ENCODE measurements around the gene DRC1. TPM values are rescaled to one million over a fixed set of nuclear protein-coding genes. Genes with fewer than 3 reads are reported as not detected.
A peak's percentile ranks its signal among the peaks of the same experiment; 100 is the strongest.
"Not testable (repeated sequence)": the region's sequence is repeated elsewhere in the genome, so short reads cannot be mapped to it uniquely, and the experiment has no call there.

Gene DRC1
- total RNA-seq = 10 to 100 TPM; 12.2 to 18.4 TPM
- polyA plus RNA-seq = 1 to 10 TPM; 2.5 to 5.4 TPM
- long read RNA-seq, donor 1 = 0 reads
- long read RNA-seq, donor 2 = 0 reads
- long read RNA-seq, donor 3 = 0 reads
- long read RNA-seq, donor 4 = 0 reads
- long read RNA-seq, donor 5, partial matches to known transcripts = 0 of 1 reads
- long read RNA-seq, donor 5, other reads (novel, unspliced or antisense) = 0 of 1 reads

GRCh38 chr2:26401739-26402541 lies at the start of gene DRC1:
TSS of gene DRC1 (plus strand) at chr2:26401920. CDS start at chr2:26401990, 70 bp downstream.
- Histone ChIP-seq H3K27ac (ENCODE audit: low read depth in 1 of 2, low read length in 1 of 2) (no peak within 1 kb of the TSS), H3K36me3 (ENCODE audit: control insufficient read depth in 4 of 4, insufficient read depth in 4 of 4, low read length in 4 of 4) (no peaks in the 10 kb centered on the region), H3K4me3 (no peak within 1 kb of the TSS), H3K4me1 (ENCODE audit: control insufficient read depth in 5 of 5, insufficient read depth in 5 of 5, low read length in 5 of 5) (peaks cover 0 to 4% (median 0%) of the 10 kb centered on the region in 5 donors), H3K9me3 (ENCODE audit: control insufficient read depth in 4 of 4, insufficient read depth in 3 of 4, low read length in 3 of 4) (no peaks in the 10 kb centered on the region), H3K27me3 (ENCODE audit: control insufficient read depth in 3 of 3, insufficient read depth in 3 of 3, low read length in 2 of 3) (peaks cover 0 to 2% (median 0%) of the 10 kb centered on the region in 3 donors), H3K9ac (ENCODE audit: insufficient read depth in 1 of 2, low read length in 2 of 2) (peak within 1 kb of the TSS in 1 of 2 donors; percentile 46)
- DNase-seq = peak; percentile 79 to 88 (median 87)
- no peak for TF ChIP-seq CTCF (IDR thresholded peaks at IDR 0.05; ENCODE audit: control extremely low read depth, extremely low read depth)
- WGBS, 2 donors = 14 to 15% methylated on average over 63 of the region's 63 CpGs
- ATAC-seq (ENCODE audit: insufficient read depth, low FRiP score) = peak; percentile 53

- Histone ChIP-seq H3K9me3 (ENCODE audit: control insufficient read depth in 4 of 4, insufficient read depth in 3 of 4, low read length in 3 of 4) (no peaks in the 10 kb centered on the region), H3K4me1 (ENCODE audit: control insufficient read depth in 5 of 5, insufficient read depth in 5 of 5, low read length in 5 of 5) (peaks cover 0 to 7% (median 0%) of the 10 kb centered on the region in 5 donors), H3K4me3 (no peak overlapping the region), H3K27ac (ENCODE audit: low read depth in 1 of 2, low read length in 1 of 2) (no peak overlapping the region), H3K36me3 (ENCODE audit: control insufficient read depth in 4 of 4, insufficient read depth in 4 of 4, low read length in 4 of 4) (peaks cover 0 to 5% (median 1%) of the 10 kb centered on the region in 4 donors), H3K9ac (ENCODE audit: insufficient read depth in 1 of 2, low read length in 2 of 2) (no peak overlapping the region), H3K27me3 (ENCODE audit: control insufficient read depth in 3 of 3, insufficient read depth in 3 of 3, low read length in 2 of 3) (no peaks in the 10 kb centered on the region)
- 87 to 90% methylated on average over 1 of the region's 1 CpG for WGBS, 2 donors
- TF ChIP-seq CTCF (IDR thresholded peaks at IDR 0.05; ENCODE audit: control extremely low read depth, extremely low read depth) = no peak
- DNase-seq (no peak), ATAC-seq (ENCODE audit: insufficient read depth, low FRiP score) (no peak)
These were observed 48.8 kb upstream of the DRC1 start for GRCh38 chr2:26352892-26353291.

- H3K9me3 ChIP-seq (ENCODE audit: control insufficient read depth in 4 of 4, insufficient read depth in 3 of 4, low read length in 3 of 4); H3K27me3 ChIP-seq (ENCODE audit: control insufficient read depth in 3 of 3, insufficient read depth in 3 of 3, low read length in 2 of 3); ATAC-seq (ENCODE audit: insufficient read depth, low FRiP score); DNase-seq; H3K9ac ChIP-seq (ENCODE audit: insufficient read depth in 1 of 2, low read length in 2 of 2); H3K4me1 ChIP-seq (ENCODE audit: control insufficient read depth in 5 of 5, insufficient read depth in 5 of 5, low read length in 5 of 5); H3K4me3 ChIP-seq; H3K36me3 ChIP-seq (ENCODE audit: control insufficient read depth in 4 of 4, insufficient read depth in 4 of 4, low read length in 4 of 4); H3K27ac ChIP-seq (ENCODE audit: low read depth in 1 of 2, low read length in 1 of 2): not testable (repeated sequence)
- 97 to 98% methylated on average over 16 of the region's 16 CpGs for WGBS, 2 donors
These were observed 47.3 kb upstream of the DRC1 start for GRCh38 chr2:26354469-26354868.
